HCT116 (cell line): ENCODE measurements around the gene MLLT3. TPM values are rescaled to one million over a fixed set of nuclear protein-coding genes. Genes with fewer than 3 reads are reported as not detected.

Experiments used
- ATAC-seq: fragments of 200-7000 bp; cut with Tn5 transposase; 2 replicates; pipeline ENCODE4 v1.9.1; 2020; ENCODE audit warnings: mild to moderate bottlenecking, moderate library complexity
- BruUV-seq: library from RNA; stranded (reverse); fragments of 400-500 nt; replicated peaks from 2 replicates; lab custom pipeline; 2021; lab: Mats Ljungman, UMichigan
- CTCF ChIA-PET: fragments of 300-600 bp; sonication (Branson Sonifier 250); formaldehyde crosslinking; loops from one replicate; lab custom pipeline; 2021; ENCODE audit warnings: antibody characterized with exemption; lab: Charles Lee
- POLR2A ChIA-PET: fragments of 300-600, 350-600 bp; sonication (Branson Sonifier 250); formaldehyde crosslinking; loops from one replicate; lab custom pipeline; 2021; ENCODE audit warnings: antibody characterized with exemption; lab: Charles Lee
- RAD21 ChIA-PET, 2 experiments: fragments of 300-600 bp; sonication (Branson Sonifier 250); formaldehyde crosslinking; loops; one replicate each; lab custom pipeline; 2023; ENCODE audit warnings: low total read pairs in 2 of 2; ENCODE audit not compliant: uncharacterized antibody in 2 of 2, unreplicated experiment in 2 of 2, low non-redundant PET in 1 of 2; lab: Charles Lee
- DNase-seq: peaks from one replicate; pipeline ENCODE4 v3.0.0-alpha.2; 2010; ENCODE audit warnings: low read depth, low spot score
- H2AFZ ChIP-seq: fragments of 200-600 bp; shearing (Covaris generic), sonication (generic); 2 replicates; pipeline ENCODE4 v1.6.1; 2017; ENCODE audit warnings: low read depth, mixed run types, mixed read lengths, antibody characterized with exemption, low read length; ENCODE audit not compliant: poor library complexity, severe bottlenecking
- H3K27ac ChIP-seq: 2 replicates; pipeline ENCODE4 v1.5.1; 2012; ENCODE audit warnings: low read depth, low read length
- H3K27me3 ChIP-seq: fragments of 200-600 bp; sonication (generic); 2 replicates; pipeline ENCODE4 v1.6.1; 2016; ENCODE audit warnings: mixed run types, low read length, mixed read lengths; ENCODE audit not compliant: insufficient read depth
- H3K36me3 ChIP-seq, 2 experiments: fragments of 200-500 bp in 1 of 2; fragments of 200-600 bp in 1 of 2; sonication (Bioruptor generic) in 1 of 2; sonication (generic) in 1 of 2; 2 replicates each; pipeline versions ENCODE4 v1.5.1 to v1.6.1; 2014 to 2016; ENCODE audit warnings: low read length in 2 of 2, inconsistent platforms in 1 of 2, mixed read lengths in 1 of 2, mixed run types in 1 of 2; ENCODE audit not compliant: insufficient read depth in 2 of 2, control insufficient read depth in 1 of 2
- H3K4me1 ChIP-seq, 2 experiments: fragments of 200-600 bp in 1 of 2; sonication (generic) in 1 of 2; 2 replicates each; pipeline versions ENCODE4 v1.5.1 to v1.6.1; 2012 to 2017; ENCODE audit warnings: low read length in 2 of 2, inconsistent platforms in 1 of 2, mild to moderate bottlenecking in 1 of 2, mixed read lengths in 1 of 2, mixed run types in 1 of 2, moderate library complexity in 1 of 2; ENCODE audit not compliant: insufficient read depth in 2 of 2, control insufficient read depth in 1 of 2
- H3K4me2 ChIP-seq: fragments of 200-600 bp; sonication (generic); 2 replicates; pipeline ENCODE4 v1.6.1; 2017; ENCODE audit warnings: mixed run types, low read length, mixed read lengths
- H3K4me3 ChIP-seq, 2 experiments: fragments of 200-600 bp in 1 of 2; sonication (generic) in 1 of 2; replicated peaks in 1 of 2; 2 replicates each; pipeline ENCODE4 v1.5.1; 2011 to 2016; ENCODE audit warnings: low read length in 2 of 2, control low read depth in 1 of 2, low read depth in 1 of 2, mild to moderate bottlenecking in 1 of 2, mixed read lengths in 1 of 2, mixed run types in 1 of 2
- H3K79me2 ChIP-seq: fragments of 200-600 bp; sonication (generic); 2 replicates; pipeline ENCODE4 v1.6.1; 2017; ENCODE audit warnings: mild to moderate bottlenecking, mixed run types, low read length, moderate library complexity, mixed read lengths; ENCODE audit not compliant: insufficient read depth
- H3K9ac ChIP-seq: fragments of 200-600 bp; sonication (generic); 2 replicates; pipeline ENCODE4 v1.6.1; 2016; ENCODE audit warnings: low read length, mixed read lengths
- H3K9me2 ChIP-seq: fragments of 200-600 bp; sonication (generic), shearing (Covaris generic); 2 replicates; pipeline ENCODE4 v1.6.1; 2017; ENCODE audit warnings: mixed run types, mild to moderate bottlenecking, moderate library complexity; ENCODE audit not compliant: insufficient read depth
- H3K9me3 ChIP-seq, 2 experiments: fragments of 200-500 bp in 1 of 2; fragments of 200-600 bp in 1 of 2; sonication (Bioruptor generic) in 1 of 2; sonication (generic) in 1 of 2; 2 replicates each; pipeline ENCODE4 v1.6.1; 2014 to 2017; ENCODE audit warnings: low read length in 2 of 2, mixed read lengths in 2 of 2, inconsistent platforms in 1 of 2, low read depth in 1 of 2, mild to moderate bottlenecking in 1 of 2, mixed run types in 1 of 2, moderate library complexity in 1 of 2; ENCODE audit not compliant: control insufficient read depth in 1 of 2, insufficient read depth in 1 of 2
- H4K20me1 ChIP-seq: fragments of 200-600 bp; sonication (generic), shearing (Covaris generic); 2 replicates; pipeline ENCODE4 v1.6.1; 2017; ENCODE audit warnings: mixed run types, mild to moderate bottlenecking, moderate library complexity; ENCODE audit not compliant: insufficient read depth
- CBX3 ChIP-seq: IDR thresholded peaks from 2 replicates; pipeline ENCODE4 v1.6.1; 2012; ENCODE audit warnings: low read depth
- CEBPB ChIP-seq: IDR thresholded peaks from 2 replicates; pipeline ENCODE4 v1.6.1; 2012; ENCODE audit warnings: low read depth
- EGR1 ChIP-seq: IDR thresholded peaks from 2 replicates; pipeline ENCODE4 v1.6.1; 2012; ENCODE audit warnings: low read depth
- EZH2phosphoT487 ChIP-seq: fragments of 200-600 bp; IDR thresholded peaks from 2 replicates; pipeline ENCODE4 v1.6.1; 2018; ENCODE audit warnings: antibody characterized with exemption, borderline replicate concordance
- FOSL1 ChIP-seq: IDR thresholded peaks from 2 replicates; pipeline ENCODE4 v1.6.1; 2012; ENCODE audit warnings: low read depth
- POLR2A ChIP-seq: IDR thresholded peaks from 2 replicates; pipeline ENCODE4 v1.7.0; 2011; ENCODE audit warnings: borderline replicate concordance; ENCODE audit not compliant: insufficient read depth, insufficient read length; ENCODE audit errors: extremely low read depth
- SIN3A ChIP-seq: IDR thresholded peaks from 2 replicates; pipeline ENCODE4 v1.6.1; 2012; ENCODE audit warnings: low read depth
- YY1 ChIP-seq: IDR thresholded peaks from 2 replicates; pipeline ENCODE4 v1.6.1; 2011; ENCODE audit warnings: low read length, low read depth, moderate library complexity, mild to moderate bottlenecking; ENCODE audit not compliant: insufficient replicate concordance; ENCODE audit errors: extremely low read depth
- ZNF274 ChIP-seq: fragments of 200-500 bp; sonication (Bioruptor generic); IDR thresholded peaks from 2 replicates; pipeline ENCODE4 v1.6.1; 2014; ENCODE audit warnings: mild to moderate bottlenecking, low read depth, low read length, inconsistent platforms
- intact Hi-C: fragments of 100-400 bp; cut with micrococcal nuclease; formaldehyde crosslinking; loops from 2 replicates; pipeline ENCODE4 v1.10.0; 2022
- total RNA-seq: library from RNA; stranded (reverse); gene quantifications from one replicate; pipeline ENCODE4 v1.2.1, GENCODE V29; 2021; ENCODE audit not compliant: unreplicated experiment
- TF ChIP-seq, protein P1 (sequence below), 3 experiments: fragments of 200-600 bp in 1 of 3; sonication (generic) in 1 of 3; IDR thresholded peaks in 2 of 3; conservative IDR thresholded peaks in 1 of 3; 2 replicates each; pipeline ENCODE4 v1.5.1; 2012 to 2017; ENCODE audit warnings: low read depth in 2 of 3, low read length in 2 of 3, antibody characterized with exemption in 1 of 3, borderline replicate concordance in 1 of 3, control low read depth in 1 of 3, mild to moderate bottlenecking in 1 of 3, mixed read lengths in 1 of 3, mixed run types in 1 of 3, moderate library complexity in 1 of 3; ENCODE audit not compliant: insufficient read depth in 1 of 3
- TF ChIP-seq, protein P2 (sequence below): IDR thresholded peaks from 2 replicates; pipeline ENCODE4 v1.6.1; 2011; ENCODE audit warnings: mild to moderate bottlenecking, low read length, moderate library complexity; ENCODE audit not compliant: insufficient replicate concordance; ENCODE audit errors: extremely low read depth
- TF ChIP-seq, protein P3 (sequence below): IDR thresholded peaks from 2 replicates; pipeline ENCODE4 v1.6.1; 2012
- TF ChIP-seq, protein P4 (sequence below): IDR thresholded peaks from 2 replicates; pipeline ENCODE4 v1.6.1; 2012; ENCODE audit warnings: low read depth

The MLLT3 gene
- total RNA-seq, 1 experiment from 2014 or later: 4.3 TPM

DNA sequence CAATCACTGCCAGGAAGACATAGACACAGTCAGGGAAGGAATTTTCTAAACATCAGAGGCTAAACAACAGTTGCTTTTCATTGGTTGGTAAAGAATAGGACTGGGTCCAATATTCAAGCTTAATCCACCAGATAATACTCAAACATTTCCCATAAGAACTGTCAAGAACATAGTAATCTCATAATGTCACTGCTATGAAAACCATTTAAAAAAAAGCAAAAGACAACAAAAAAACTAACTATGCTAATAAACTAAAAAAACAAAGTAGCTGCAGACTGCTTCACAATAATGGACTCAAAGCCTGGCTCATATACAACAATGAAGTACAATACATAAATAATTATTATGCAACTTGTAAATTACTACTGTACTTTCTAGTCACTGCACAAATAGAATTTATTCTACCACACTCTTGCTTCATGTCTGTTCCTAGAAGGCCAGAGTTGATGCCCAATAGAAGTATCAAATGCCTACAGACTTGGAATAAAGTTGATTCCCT lies 148.7 kb downstream of the MLLT3 start:
- intact Hi-C loops: no loop called here
- no peaks in the 10 kb centered on the region for H3K36me3 ChIP-seq
- H3K4me1 ChIP-seq: no peaks in the 10 kb centered on the region
- H3K79me2 ChIP-seq: no peaks in the 10 kb centered on the region
- no peaks in the 10 kb centered on the region for H3K9me3 ChIP-seq
- no peak overlapping the region for H2AFZ ChIP-seq
- H3K4me2 ChIP-seq: no peak overlapping the region
- H3K9me2 ChIP-seq: no peaks in the 10 kb centered on the region
- CTCF ChIA-PET: no interaction called here
- DNase-seq (no peak), ATAC-seq (no peak)
- POLR2A ChIA-PET: no interaction called here
- BruUV-seq: no TSS peak
- no peak overlapping the region for H3K9ac ChIP-seq
- no peak overlapping the region for H3K27ac ChIP-seq
- H4K20me1 ChIP-seq: 0 out of 2 replicates have a peak, but pooled peaks cover 4% of the 10 kb centered on the region
- no peak for TF ChIP-seq FOSL1
- TF ChIP-seq CBX3: no peak
- TF ChIP-seq, protein P1, sequence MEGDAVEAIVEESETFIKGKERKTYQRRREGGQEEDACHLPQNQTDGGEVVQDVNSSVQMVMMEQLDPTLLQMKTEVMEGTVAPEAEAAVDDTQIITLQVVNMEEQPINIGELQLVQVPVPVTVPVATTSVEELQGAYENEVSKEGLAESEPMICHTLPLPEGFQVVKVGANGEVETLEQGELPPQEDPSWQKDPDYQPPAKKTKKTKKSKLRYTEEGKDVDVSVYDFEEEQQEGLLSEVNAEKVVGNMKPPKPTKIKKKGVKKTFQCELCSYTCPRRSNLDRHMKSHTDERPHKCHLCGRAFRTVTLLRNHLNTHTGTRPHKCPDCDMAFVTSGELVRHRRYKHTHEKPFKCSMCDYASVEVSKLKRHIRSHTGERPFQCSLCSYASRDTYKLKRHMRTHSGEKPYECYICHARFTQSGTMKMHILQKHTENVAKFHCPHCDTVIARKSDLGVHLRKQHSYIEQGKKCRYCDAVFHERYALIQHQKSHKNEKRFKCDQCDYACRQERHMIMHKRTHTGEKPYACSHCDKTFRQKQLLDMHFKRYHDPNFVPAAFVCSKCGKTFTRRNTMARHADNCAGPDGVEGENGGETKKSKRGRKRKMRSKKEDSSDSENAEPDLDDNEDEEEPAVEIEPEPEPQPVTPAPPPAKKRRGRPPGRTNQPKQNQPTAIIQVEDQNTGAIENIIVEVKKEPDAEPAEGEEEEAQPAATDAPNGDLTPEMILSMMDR (IDR thresholded peaks at IDR 0.05 in 2 of 3, conservative IDR thresholded peaks at IDR 0.05 in 1 of 3; ENCODE audit: borderline replicate concordance in 1 of 3, insufficient read depth in 1 of 3, low read depth in 2 of 3, low read length in 2 of 3): no peak
- no peak for TF ChIP-seq SIN3A
- no peak for TF ChIP-seq POLR2A
- TF ChIP-seq CEBPB: no peak
- TF ChIP-seq EGR1: no peak
- TF ChIP-seq, protein P2, sequence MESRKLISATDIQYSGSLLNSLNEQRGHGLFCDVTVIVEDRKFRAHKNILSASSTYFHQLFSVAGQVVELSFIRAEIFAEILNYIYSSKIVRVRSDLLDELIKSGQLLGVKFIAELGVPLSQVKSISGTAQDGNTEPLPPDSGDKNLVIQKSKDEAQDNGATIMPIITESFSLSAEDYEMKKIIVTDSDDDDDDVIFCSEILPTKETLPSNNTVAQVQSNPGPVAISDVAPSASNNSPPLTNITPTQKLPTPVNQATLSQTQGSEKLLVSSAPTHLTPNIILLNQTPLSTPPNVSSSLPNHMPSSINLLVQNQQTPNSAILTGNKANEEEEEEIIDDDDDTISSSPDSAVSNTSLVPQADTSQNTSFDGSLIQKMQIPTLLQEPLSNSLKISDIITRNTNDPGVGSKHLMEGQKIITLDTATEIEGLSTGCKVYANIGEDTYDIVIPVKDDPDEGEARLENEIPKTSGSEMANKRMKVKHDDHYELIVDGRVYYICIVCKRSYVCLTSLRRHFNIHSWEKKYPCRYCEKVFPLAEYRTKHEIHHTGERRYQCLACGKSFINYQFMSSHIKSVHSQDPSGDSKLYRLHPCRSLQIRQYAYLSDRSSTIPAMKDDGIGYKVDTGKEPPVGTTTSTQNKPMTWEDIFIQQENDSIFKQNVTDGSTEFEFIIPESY: no peak
- TF ChIP-seq, protein P3, sequence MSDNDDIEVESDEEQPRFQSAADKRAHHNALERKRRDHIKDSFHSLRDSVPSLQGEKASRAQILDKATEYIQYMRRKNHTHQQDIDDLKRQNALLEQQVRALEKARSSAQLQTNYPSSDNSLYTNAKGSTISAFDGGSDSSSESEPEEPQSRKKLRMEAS: no peak
- no peak for TF ChIP-seq YY1
- TF ChIP-seq, protein P4, sequence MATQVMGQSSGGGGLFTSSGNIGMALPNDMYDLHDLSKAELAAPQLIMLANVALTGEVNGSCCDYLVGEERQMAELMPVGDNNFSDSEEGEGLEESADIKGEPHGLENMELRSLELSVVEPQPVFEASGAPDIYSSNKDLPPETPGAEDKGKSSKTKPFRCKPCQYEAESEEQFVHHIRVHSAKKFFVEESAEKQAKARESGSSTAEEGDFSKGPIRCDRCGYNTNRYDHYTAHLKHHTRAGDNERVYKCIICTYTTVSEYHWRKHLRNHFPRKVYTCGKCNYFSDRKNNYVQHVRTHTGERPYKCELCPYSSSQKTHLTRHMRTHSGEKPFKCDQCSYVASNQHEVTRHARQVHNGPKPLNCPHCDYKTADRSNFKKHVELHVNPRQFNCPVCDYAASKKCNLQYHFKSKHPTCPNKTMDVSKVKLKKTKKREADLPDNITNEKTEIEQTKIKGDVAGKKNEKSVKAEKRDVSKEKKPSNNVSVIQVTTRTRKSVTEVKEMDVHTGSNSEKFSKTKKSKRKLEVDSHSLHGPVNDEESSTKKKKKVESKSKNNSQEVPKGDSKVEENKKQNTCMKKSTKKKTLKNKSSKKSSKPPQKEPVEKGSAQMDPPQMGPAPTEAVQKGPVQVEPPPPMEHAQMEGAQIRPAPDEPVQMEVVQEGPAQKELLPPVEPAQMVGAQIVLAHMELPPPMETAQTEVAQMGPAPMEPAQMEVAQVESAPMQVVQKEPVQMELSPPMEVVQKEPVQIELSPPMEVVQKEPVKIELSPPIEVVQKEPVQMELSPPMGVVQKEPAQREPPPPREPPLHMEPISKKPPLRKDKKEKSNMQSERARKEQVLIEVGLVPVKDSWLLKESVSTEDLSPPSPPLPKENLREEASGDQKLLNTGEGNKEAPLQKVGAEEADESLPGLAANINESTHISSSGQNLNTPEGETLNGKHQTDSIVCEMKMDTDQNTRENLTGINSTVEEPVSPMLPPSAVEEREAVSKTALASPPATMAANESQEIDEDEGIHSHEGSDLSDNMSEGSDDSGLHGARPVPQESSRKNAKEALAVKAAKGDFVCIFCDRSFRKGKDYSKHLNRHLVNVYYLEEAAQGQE: no peak
- TF ChIP-seq EZH2phosphoT487: no peak
- no peak for TF ChIP-seq ZNF274
- RAD21 ChIA-PET: no interaction called here
- H3K4me3 ChIP-seq: no peak overlapping the region
- H3K27me3 ChIP-seq: peaks cover 87% of the 10 kb centered on the region
